ENCODE measurements around the gene TUBGCP5. TPM values are rescaled to one million over a fixed set of nuclear protein-coding genes. Genes with fewer than 3 reads are reported as not detected.
"Not testable (repeated sequence)": the region's sequence is repeated elsewhere in the genome, so short reads cannot be mapped to it uniquely, and the experiment has no call there.

TUBGCP5 gene
- polyA plus RNA-seq, 3 donors, result 3.7 to 7.4 (median 4.2) TPM

DNA sequence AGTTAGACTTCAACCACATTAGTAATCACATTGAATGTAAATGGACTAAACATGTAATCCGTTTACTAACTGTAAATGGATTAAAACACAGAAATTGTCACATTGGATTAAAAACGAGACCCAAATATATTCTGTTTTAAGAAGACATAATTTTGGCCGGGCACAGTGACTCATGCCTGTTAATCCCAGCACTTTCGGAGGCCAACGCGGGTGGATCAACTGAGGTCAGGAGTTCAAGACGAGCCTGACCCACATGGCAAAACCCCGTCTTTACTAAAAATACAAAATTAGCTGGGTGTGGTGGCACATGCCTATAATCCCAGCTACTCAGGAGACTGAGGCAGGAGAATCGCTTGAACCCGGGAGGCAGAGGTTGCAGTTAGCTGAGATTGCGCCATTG is 57.4 kb downstream of the TUBGCP5 start:
- WGBS, 3 donors, result 84 to 94% (median 91%) methylated on average over 11 of the region's 11 CpGs
- not testable (repeated sequence) for H3K27ac ChIP-seq (ENCODE audit: low read depth, low read length)

DNA sequence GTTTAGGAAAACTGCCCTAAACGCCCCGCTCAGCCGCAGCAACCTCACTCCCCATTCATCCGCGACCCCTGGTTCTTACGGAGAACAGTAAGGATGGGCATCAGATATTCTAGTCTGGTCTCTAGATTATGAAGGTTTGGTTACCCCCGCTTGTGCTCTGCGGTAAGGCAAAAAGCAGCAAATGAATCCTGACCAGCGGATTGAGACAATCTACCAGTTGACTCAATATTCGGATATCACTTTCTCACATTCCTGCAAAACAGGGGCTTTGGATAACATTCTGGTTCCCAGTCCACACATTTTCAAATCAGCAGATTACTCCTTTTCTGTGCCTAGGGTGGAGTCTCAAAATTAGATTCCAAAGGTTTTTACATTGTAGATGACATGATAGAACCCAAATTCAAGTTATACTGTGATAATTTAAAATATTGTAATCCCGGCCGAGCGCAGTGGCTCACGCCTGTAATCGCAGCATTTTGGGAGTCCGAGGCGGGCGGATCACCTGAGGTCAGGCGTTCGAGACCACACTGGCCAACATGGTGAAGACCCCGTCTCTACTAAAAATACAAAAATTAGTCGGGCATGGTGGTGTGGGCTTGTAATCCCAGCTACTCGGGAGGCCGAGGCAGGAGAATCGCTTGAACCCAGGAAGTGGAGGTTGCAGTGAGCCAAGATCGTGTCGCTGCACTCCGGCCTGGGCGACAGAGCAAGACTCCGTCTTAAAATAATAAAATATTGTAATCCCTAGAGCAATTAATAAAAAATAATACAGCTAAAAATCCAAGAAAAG is 58.1 kb downstream of the TUBGCP5 start:
- H3K27ac ChIP-seq (ENCODE audit: low read depth, low read length), result no peak overlapping the region
- 62 to 71% (median 70%) methylated on average over 30 of the region's 30 CpGs for WGBS, 3 donors

DNA sequence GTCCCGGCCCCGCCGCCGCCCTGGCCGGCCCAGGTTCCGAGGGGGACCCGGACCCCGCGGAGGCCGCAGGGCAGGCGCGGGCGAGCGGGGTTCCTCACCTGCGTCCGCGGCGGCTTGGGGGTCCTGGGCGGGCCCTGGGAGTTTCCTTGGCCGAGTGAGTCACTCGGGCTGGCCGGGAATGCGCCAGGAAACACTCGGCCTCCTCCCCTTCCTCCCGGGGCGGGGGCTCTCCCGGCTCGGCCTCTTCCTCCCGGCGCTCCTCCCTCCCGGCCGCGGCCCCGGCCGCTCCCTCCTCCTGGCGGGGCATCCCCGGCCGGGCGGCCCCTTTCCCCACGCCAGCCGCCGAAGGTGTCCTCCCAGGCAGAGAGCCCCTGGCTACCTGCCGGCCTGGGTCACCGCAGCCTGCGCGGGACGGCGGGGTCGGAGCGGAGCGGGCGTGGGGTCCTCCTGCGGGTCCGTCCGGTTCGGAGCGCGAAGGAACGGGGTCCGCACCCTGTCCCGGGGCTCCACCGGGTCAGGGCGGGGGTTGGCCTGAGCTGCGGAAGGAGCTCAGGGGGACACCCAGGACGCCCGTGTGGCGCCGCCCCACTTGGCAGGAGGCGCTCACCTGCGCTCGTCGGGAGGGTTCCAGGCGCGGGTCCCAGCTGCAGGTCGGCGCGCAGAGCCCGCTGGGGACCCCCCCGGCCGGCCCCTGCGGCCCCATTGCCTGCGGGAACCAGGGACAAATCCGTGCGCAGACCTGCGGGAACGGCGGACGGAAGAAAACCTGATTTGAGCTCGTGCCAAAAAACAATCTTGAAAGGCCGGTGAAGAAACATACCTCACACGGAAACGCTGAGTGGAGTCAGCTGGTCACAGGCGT is 58.9 kb downstream of the TUBGCP5 start, which contains the start of gene CYFIP1:
TSS of gene CYFIP1 (minus strand) at position 180 of the 862 bp plus-strand sequence. CDS start 33,083 bp downstream, outside the sequence.
- WGBS, 3 donors, result 0% methylated on average over 53 to 92 of the region's 93 CpGs
- H3K27ac ChIP-seq (ENCODE audit: low read depth, low read length), result peak within 1 kb of the TSS; percentile 87

DNA sequence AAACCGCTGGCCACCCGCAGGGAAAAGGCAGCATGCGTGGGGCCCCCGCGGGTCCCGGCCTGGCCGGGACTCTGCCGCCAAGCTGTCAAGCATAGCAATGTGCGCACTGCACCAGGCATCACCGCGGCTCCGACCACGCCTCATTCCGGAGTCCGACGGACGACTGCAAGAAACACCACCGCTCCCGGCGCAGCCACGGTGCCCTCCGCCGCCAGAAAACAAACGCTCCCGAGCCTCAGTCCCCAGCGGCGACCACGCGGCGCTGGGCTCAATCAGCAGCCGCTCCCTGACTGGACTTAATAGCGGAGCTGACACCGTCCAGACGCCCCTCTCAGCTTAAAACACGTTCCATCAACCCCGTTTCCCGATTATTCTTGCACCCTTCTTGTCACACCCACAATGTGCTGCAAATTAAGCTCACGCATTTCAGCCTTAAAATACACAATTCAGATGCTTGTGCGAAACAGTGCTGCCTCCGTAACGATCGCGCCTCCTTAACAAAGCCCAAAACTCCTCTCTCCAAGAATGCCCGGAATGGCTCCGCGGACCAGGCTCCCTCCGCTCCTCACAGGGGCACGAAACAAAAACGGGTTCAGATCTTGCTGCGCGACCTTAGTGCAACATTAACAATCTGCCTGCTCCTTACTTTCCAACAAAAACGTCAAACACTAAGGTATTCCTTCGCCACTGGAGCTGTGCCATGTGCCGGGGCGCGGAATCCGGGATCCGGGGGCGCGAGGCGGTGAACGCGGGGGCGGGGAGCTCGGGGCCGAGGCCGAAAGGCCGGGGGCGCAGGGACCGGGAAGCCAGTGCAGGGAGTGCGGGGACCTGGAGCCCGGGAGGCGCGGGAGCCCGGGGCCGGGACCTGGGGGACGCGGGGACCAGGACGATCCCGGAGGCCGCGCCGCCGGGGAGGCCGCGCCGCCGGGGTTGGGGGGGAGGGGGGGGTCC is 59.9 kb downstream of the TUBGCP5 start:
- peak overlapping the region; percentile 87 for H3K27ac ChIP-seq (ENCODE audit: low read depth, low read length)
- WGBS, 3 donors, result 0 to 1% (median 0%) methylated on average over 75 to 82 of the region's 88 CpGs

DNA sequence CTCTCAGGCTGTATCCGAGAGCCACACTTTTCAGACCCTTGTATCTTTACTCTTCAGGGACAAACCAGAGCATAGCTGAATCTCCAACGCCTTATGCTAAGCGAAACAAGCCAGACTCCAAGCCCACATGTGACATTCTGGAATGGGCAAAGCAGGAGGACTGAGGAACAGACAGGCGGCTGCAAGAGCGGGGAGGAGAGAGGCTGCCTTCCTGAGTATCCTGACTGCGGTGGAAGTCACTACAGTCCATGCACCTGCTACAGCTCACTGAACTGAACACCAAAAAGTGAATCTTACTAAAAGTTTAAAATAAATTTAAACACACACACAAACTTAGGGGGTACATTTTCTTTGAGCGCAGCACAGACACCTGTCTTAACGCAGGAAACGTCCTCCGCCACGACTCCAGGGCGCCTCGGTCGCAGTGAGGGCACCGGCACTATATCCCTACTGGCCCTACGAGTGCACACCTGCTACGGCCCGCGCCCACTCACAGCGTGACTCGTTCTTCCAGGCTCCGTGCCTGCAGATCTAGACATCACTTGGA is 60.6 kb downstream of the TUBGCP5 start:
- no peak overlapping the region for H3K27ac ChIP-seq (ENCODE audit: low read depth, low read length)
- WGBS, 3 donors, result 8 to 16% (median 15%) methylated on average over 22 of the region's 22 CpGs

DNA sequence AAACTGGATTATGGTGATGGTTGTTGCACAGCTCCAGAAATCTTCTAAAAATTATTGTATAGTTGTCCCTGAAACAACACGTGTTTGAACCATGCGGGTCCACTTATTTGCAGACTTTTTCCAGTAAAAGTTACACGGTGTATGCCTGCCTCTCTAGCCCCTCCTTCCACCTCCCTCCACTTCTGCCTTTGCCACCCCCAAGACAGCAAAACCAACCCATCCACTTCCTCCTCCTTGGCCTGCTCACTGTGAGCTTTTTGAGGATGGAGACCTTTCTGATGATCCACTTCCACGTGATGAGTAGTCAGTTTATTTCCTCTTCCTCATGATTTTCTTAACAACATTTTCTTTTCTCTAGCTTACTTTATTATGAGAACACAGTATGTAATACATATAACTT is 64.6 kb downstream of the TUBGCP5 start:
- no peak overlapping the region for H3K27ac ChIP-seq (ENCODE audit: low read depth, low read length)
- whole genome bisulfite sequencing, 3 donors, result 55 to 62% (median 61%) methylated on average over 4 of the region's 4 CpGs

DNA sequence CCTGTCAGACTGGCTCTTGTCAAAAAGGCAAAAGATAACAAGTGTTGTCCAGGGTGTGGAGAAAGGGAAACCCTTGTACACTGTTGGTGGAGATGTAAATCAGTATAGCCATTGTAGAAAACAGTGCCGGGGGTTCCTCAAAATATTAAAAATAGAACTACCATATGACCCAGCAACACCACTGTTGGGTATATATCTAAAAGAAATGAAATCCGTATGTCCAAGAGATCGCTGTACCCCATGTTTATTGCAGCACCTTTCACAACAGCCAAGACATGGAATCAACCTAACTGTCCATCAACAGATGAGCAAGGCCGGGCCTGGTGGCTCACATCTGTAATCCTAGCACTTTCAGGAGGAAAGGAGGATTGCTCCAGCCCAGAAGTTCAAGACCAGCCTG is 65.4 kb downstream of the TUBGCP5 start:
- no peak overlapping the region for H3K27ac ChIP-seq (ENCODE audit: low read depth, low read length)
- 74 to 89% (median 83%) methylated on average over 4 of the region's 4 CpGs for WGBS, 3 donors

DNA sequence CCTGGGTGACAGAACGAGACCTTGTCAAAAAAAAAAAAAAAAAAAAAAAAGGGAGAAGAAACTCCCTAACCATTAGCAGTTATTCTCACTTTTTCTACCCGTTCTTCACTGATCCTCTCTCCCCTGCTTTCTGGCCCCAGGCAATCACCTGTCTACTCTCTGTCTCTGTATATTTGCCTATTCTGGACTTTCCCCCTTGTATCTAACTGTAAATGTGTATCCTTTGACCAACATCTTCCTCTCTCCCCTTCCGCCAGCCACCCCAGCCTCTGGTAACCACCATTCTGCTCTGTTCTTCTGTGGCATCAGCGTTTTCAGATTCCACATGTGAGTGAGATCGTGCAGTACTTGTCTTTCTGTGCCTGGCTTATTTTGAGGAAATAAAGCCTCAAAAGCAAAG is 66.1 kb downstream of the TUBGCP5 start:
- WGBS, 3 donors, result 38 to 54% (median 41%) methylated on average over 5 of the region's 5 CpGs
- H3K27ac ChIP-seq (ENCODE audit: low read depth, low read length), result no peak overlapping the region

DNA sequence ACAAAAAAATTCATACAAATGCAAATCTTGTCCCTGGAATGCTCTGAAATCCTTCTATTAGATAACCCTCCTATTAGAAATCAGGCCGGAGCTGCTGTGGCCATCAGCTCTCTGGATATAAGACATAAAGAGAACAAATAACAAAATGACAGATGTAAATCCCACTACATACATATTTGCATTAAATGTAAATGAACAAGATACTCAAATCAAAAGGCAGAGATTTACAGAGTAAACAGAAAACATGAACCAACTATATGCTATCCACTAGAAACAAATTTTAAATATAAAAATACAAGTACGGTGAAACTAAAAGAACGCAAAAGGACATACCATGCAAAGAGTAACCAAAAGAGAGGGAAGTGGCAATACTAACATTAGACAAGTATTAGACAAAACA is 69.9 kb downstream of the TUBGCP5 start:
- no peak overlapping the region for H3K27ac ChIP-seq (ENCODE audit: low read depth, low read length)
- 96 to 99% (median 98%) methylated on average over 3 of the region's 3 CpGs for WGBS, 3 donors

DNA sequence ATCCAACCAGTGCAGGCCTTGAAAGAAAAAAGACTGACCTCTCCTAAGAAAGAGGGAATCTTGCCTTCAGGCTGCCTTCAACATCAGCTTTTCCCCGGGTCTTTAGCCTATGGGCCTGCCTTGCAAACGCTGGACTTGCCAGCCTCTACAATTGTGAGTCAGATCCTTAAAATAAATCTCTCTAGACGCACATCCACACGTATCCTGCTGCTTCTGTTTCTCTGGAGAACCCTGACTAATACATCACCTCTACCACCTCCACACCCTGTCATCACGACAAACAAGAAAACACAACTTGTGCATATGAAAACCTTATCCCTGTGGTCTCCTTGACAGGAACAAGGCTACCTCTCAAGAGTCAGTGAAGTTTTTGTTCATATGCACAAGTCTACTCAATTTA is 71.0 kb downstream of the TUBGCP5 start:
- H3K27ac ChIP-seq (ENCODE audit: low read depth, low read length), result no peak overlapping the region
- 49 to 72% (median 51%) methylated on average over 5 of the region's 5 CpGs for WGBS, 3 donors

DNA sequence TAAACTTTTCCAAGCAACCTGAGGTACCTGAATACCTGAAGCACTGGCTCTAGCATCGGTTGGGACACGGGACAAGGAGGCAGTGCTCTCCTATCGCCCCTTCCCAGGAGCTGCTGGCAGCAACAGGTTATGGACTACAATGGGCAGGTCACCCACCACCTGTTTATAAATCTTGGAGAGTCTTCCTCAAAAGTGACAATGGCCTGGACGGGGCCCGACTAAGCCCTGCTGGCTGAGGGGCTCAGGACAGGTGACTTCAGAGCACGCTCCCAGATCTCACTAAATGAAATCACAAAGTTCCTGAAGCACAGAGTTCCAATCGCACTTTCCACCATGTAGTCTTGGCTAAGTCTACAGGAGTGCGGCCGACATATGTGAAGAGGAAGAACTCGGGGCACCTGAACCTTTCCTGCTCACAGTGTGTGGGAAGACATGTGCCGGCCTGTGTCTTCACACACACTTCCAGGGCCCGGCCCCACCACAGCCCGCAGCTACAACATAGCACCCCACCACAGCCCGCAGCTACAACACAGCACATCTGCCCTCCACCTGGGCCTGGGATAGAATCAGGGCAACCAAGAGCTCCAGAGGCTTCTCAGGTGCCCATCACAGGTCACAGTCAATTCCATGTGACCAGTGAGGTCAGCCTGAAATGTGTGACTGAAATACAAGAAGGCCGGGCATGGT is 72.1 kb downstream of the TUBGCP5 start:
- WGBS, 3 donors, result 89 to 94% (median 90%) methylated on average over 15 of the region's 15 CpGs
- H3K27ac ChIP-seq (ENCODE audit: low read depth, low read length), result no peak overlapping the region

DNA sequence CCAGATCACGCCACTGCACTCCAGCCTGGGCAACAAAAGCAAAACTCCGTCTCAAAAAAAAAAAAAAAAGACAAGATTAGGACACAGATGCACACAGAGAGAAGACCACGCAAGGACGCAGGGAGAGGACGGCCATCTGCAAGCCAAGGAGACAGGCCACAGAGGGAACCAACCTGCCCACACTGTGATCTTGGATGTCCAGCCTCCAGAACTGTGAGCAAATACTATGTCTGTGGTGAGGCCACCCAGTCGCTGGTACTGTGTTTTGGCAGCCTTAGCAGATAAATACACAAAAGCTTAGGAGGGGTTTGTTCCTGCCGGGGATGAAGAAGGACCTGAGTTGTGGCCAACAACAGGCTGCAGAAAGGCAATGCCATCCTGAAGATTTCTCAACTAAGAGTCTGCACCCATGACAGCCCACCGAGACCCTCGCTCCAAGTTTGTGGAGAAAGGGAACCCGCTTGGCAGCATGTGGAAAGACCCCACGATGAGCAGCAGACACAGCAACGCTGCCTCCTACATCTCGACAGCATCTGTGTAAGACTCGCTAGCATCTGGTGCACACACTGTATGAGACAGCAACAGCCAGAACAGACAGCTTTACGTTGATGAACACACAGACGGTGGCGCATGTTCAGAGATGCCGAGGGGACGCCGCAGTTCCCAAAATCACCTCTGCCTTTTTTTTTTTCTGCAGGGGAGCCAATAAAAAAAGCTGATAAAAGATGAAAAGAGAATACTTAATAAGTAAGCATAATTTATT is 72.9 kb downstream of the TUBGCP5 start:
- no peak overlapping the region for H3K27ac ChIP-seq (ENCODE audit: low read depth, low read length)
- 81 to 88% (median 85%) methylated on average over 18 to 20 of the region's 20 CpGs for WGBS, 3 donors

DNA sequence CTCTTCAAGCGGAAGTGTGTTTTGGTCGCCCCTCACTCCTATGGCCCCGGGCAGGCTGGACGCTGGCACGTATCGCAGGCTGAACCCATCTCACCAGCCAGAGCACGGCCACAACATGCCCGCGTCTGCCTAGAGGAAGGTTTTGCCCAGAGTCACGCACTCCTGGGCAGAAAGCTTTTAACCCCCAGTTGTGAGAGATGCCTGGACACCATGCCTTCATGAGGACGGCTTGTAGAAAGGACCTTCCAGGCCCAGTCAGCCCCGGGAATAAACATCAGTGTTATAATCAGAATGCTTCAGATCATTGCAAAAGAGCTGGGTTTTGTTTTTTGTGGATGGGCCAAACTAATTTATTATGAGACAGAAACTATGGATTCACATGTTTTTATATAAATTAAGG is 75.7 kb downstream of the TUBGCP5 start:
- WGBS, 3 donors, result 55 to 60% (median 57%) methylated on average over 12 of the region's 12 CpGs
- H3K27ac ChIP-seq (ENCODE audit: low read depth, low read length), result no peak overlapping the region

DNA sequence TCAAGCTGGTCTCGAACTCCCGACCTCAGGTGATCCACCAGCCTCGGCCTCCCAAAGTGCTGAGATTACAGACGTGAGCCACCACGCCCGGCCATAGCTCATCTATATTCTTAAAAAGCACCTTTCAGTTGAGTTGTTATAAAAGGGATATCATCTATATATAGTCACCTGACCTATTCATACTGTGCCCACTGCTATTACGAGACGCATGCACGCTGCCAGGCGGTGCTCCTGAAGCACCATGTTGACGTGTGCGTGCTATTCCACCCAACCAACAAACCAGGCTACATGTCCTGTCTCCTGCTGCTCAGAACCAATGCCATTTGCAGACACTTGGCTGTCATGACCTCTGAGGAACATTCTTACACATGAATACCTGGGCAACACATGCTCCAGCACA is 76.8 kb downstream of the TUBGCP5 start:
- no peak overlapping the region for H3K27ac ChIP-seq (ENCODE audit: low read depth, low read length)
- WGBS, 3 donors, result 93 to 97% (median 96%) methylated on average over 12 of the region's 12 CpGs

DNA sequence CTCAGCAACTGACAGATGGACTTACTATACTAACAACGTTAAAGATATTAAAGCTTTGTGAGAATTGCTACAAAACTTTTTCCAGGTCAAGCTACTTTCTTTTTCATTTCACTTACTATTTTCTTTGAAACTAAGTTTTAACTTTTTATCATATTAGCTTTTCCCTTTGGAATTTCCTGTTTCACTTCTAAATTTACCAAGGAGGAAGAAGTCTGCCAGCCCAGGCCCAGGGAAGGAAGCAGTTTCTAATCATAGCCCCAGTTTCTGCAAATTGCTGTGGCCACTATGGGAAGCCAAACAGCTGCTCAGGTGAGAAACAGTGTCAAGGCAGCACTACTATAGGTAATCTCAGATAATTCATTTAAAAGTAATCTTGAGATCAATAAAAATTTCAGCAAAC is 77.6 kb downstream of the TUBGCP5 start:
- 3 to 6% (median 3%) methylated on average over 1 of the region's 1 CpG for WGBS, 3 donors
- no peak overlapping the region for H3K27ac ChIP-seq (ENCODE audit: low read depth, low read length)

DNA sequence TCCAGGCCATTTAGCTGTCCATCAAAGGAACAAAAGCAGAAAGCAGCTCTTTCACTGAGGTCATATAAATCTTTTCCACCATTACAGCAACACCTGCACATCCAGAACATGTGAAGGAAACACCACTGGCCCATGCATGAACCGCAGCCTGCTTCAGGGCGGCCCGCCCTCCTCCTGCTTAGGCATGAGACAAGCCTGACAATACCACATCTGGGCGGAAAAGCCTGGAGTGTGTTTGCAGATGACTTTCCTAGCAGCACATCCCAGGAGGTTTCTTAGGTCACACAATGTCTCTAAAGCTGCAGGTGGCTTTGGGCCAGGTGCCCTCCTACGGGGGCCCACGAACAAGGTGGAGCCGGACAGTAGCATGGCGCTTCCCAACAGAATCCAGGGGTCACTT is 78.8 kb downstream of the TUBGCP5 start:
- 85 to 89% (median 87%) methylated on average over 8 of the region's 8 CpGs for WGBS, 3 donors
- no peak overlapping the region for H3K27ac ChIP-seq (ENCODE audit: low read depth, low read length)

DNA sequence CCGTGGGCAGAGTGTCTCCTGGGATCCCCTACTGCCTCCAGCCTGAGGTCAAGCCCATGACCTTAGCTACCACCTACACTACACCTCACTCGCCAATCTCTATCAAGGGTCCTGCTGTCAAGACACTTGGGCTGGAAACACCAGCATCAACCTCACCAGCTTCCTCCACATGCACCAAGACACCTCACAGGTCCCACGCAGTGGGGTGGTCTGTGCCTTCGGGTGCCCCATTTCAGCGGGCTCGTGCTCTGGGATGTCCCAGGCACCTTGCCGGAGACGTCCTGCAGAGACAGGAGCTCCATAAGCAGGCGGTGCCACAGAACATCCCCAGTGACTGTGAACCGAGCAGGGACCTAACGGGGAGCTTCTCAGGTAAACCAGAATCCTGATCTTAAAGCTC is 79.2 kb downstream of the TUBGCP5 start:
- no peak overlapping the region for H3K27ac ChIP-seq (ENCODE audit: low read depth, low read length)
- 85 to 92% (median 92%) methylated on average over 11 of the region's 11 CpGs for WGBS, 3 donors

Data from adipose tissue (tissue), 3 donors.